ENCODE measurements around the gene ZDHHC23. TPM values are rescaled to one million over a fixed set of nuclear protein-coding genes. Genes with fewer than 3 reads are reported as not detected.

The ZDHHC23 gene
- total RNA-seq, 1 donor from 2014 or later: 0.68 TPM

DNA sequence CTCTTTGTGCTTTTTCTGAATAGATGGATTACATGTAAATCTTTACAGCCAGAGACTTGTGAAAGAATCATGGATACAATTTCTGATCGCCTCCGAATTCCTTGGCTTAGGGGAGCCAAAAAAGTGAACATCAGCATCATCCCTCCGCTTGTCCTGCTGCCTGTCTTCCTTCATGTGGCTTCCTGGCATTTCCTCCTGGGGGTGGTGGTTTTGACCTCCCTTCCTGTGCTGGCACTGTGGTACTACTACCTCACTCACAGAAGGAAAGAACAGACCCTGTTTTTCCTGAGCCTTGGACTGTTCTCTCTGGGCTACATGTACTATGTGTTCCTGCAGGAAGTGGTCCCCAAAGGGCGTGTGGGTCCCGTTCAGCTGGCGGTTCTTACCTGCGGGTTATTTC, 5.9 kb downstream of the ZDHHC23 start:
- peaks cover 6% of the 10 kb centered on the region for H3K4me1 Mint-ChIP-seq (ENCODE audit: low read depth, unreplicated experiment)
- Histone ChIP-seq H3K27me3 (ENCODE audit: insufficient read depth, low read length) (peaks cover 21% of the 10 kb centered on the region), H3K4me1 (ENCODE audit: insufficient read depth, low read length) (peaks cover 5% of the 10 kb centered on the region), H2AFZ (ENCODE audit: low read depth, low read length) (no peak overlapping the region), H3K9ac (ENCODE audit: low read length) (no peak overlapping the region), H4K20me1 (ENCODE audit: insufficient read depth, low read length) (no peaks in the 10 kb centered on the region), H3K79me2 (ENCODE audit: insufficient read depth, low read length) (no peaks in the 10 kb centered on the region), H3K4me3 (ENCODE audit: insufficient read depth, low read depth, low read length) (no peak overlapping the region), H3K4me2 (ENCODE audit: low read length) (no peak overlapping the region), H3K9me3 (ENCODE audit: insufficient read depth, low read depth, low read length) (no peaks in the 10 kb centered on the region), H3K36me3 (ENCODE audit: insufficient read depth, low read length) (no peaks in the 10 kb centered on the region), H3K27ac (ENCODE audit: low read depth, low read length) (no peak overlapping the region)
- FAIRE-seq (peak; percentile 43), DNase-seq (ENCODE audit: low read depth) (peak; percentile 24)
- TF ChIP-seq EZH2 (IDR thresholded peaks at IDR 0.05; ENCODE audit: insufficient read depth, low read length): no peak
- TF ChIP-seq, protein P1, sequence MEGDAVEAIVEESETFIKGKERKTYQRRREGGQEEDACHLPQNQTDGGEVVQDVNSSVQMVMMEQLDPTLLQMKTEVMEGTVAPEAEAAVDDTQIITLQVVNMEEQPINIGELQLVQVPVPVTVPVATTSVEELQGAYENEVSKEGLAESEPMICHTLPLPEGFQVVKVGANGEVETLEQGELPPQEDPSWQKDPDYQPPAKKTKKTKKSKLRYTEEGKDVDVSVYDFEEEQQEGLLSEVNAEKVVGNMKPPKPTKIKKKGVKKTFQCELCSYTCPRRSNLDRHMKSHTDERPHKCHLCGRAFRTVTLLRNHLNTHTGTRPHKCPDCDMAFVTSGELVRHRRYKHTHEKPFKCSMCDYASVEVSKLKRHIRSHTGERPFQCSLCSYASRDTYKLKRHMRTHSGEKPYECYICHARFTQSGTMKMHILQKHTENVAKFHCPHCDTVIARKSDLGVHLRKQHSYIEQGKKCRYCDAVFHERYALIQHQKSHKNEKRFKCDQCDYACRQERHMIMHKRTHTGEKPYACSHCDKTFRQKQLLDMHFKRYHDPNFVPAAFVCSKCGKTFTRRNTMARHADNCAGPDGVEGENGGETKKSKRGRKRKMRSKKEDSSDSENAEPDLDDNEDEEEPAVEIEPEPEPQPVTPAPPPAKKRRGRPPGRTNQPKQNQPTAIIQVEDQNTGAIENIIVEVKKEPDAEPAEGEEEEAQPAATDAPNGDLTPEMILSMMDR (IDR thresholded peaks at IDR 0.05; ENCODE audit: insufficient read depth, low read depth, low read length): no peak
- peaks cover 2% of the 10 kb centered on the region for H3K36me3 Mint-ChIP-seq (ENCODE audit: low read depth, unreplicated experiment)
- no peak overlapping the region for H3K27ac Mint-ChIP-seq (ENCODE audit: unreplicated experiment)
- H3K4me3 Mint-ChIP-seq (ENCODE audit: unreplicated experiment): no peak overlapping the region
- H3K9me3 Mint-ChIP-seq (ENCODE audit: unreplicated experiment): peaks cover 4% of the 10 kb centered on the region
- H3K27me3 Mint-ChIP-seq (ENCODE audit: low read depth, unreplicated experiment): peaks cover 59% of the 10 kb centered on the region

DNA sequence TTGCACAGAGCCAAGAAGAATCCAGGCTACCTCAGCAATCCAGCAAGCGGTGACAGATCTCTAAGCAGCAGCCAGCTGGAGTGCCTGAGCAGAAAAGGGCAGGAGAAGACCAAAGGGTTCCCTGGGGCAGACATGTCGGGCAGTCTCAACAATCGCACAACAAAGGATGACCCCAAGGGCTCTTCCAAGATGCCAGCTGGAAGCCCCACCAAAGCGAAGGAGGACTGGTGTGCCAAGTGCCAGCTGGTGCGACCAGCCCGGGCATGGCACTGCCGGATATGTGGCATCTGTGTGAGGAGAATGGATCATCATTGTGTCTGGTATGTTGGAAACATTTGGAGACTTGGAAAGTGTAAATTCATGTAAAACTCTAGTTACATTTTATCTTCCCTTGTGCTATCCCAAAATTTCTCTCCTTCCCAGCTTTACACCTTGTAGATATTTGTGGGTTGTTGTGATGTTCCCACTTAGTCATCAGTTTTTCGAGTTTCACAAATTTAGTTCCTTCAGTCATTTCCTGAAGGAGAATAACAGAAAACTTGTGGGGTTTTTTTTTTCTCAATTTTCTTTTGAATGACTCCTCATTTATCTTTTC, 6.4 kb downstream of the ZDHHC23 start:
- H3K9ac ChIP-seq (ENCODE audit: low read length): no peak overlapping the region
- Mint-ChIP-seq H3K9me3 (ENCODE audit: unreplicated experiment) (peaks cover 1% of the 10 kb centered on the region), H3K36me3 (ENCODE audit: low read depth, unreplicated experiment) (peaks cover 2% of the 10 kb centered on the region), H3K27ac (ENCODE audit: unreplicated experiment) (no peak overlapping the region), H3K4me3 (ENCODE audit: unreplicated experiment) (no peak overlapping the region), H3K27me3 (ENCODE audit: low read depth, unreplicated experiment) (peaks cover 56% of the 10 kb centered on the region), H3K4me1 (ENCODE audit: low read depth, unreplicated experiment) (peaks cover 6% of the 10 kb centered on the region)
- no peaks in the 10 kb centered on the region for H3K9me3 ChIP-seq (ENCODE audit: insufficient read depth, low read depth, low read length)
- H3K4me2 ChIP-seq (ENCODE audit: low read length): no peak overlapping the region
- H3K4me3 ChIP-seq (ENCODE audit: insufficient read depth, low read depth, low read length): no peak overlapping the region
- H3K27me3 ChIP-seq (ENCODE audit: insufficient read depth, low read length): peaks cover 16% of the 10 kb centered on the region
- H3K36me3 ChIP-seq (ENCODE audit: insufficient read depth, low read length): no peaks in the 10 kb centered on the region
- H3K79me2 ChIP-seq (ENCODE audit: insufficient read depth, low read length): no peaks in the 10 kb centered on the region
- peaks cover 5% of the 10 kb centered on the region for H3K4me1 ChIP-seq (ENCODE audit: insufficient read depth, low read length)
- no peaks in the 10 kb centered on the region for H4K20me1 ChIP-seq (ENCODE audit: insufficient read depth, low read length)
- no peak overlapping the region for H2AFZ ChIP-seq (ENCODE audit: low read depth, low read length)
- FAIRE-seq (no peak), DNase-seq (ENCODE audit: low read depth) (no peak)
- TF ChIP-seq, protein P1 (IDR thresholded peaks at IDR 0.05; ENCODE audit: insufficient read depth, low read depth, low read length): no peak
- no peak for TF ChIP-seq EZH2 (IDR thresholded peaks at IDR 0.05; ENCODE audit: insufficient read depth, low read length)
- H3K27ac ChIP-seq (ENCODE audit: low read depth, low read length): no peak overlapping the region

DNA sequence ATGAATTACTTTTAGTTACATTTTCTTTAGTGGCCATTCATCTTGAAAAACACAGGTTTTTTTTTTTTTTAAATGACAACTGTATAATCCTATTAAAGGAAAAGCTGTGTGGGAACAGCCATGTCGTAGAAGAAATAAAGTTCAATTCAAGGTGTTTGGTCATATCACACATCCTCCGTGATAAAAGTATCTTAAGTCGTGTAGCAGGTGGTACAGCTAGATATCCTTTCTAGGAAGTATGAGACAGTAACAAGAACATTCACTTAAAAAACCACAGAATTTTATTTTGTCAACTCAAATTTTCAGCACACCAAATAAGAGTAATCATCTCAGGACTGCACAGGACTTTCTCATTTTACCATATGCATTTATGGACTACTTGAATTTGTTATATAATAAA, 16.1 kb downstream of the ZDHHC23 start:
- H4K20me1 ChIP-seq (ENCODE audit: insufficient read depth, low read length): no peaks in the 10 kb centered on the region
- no peak overlapping the region for H3K4me2 ChIP-seq (ENCODE audit: low read length)
- no peaks in the 10 kb centered on the region for H3K36me3 ChIP-seq (ENCODE audit: insufficient read depth, low read length)
- H3K4me3 ChIP-seq (ENCODE audit: insufficient read depth, low read depth, low read length): no peak overlapping the region
- DNase-seq (ENCODE audit: low read depth) (no peak), FAIRE-seq (no peak)
- no peaks in the 10 kb centered on the region for H3K9me3 Mint-ChIP-seq (ENCODE audit: unreplicated experiment)
- no peak overlapping the region for H3K4me3 Mint-ChIP-seq (ENCODE audit: unreplicated experiment)
- H3K9ac ChIP-seq (ENCODE audit: low read length): no peak overlapping the region
- no peak overlapping the region for H3K27ac Mint-ChIP-seq (ENCODE audit: unreplicated experiment)
- no peaks in the 10 kb centered on the region for H3K36me3 Mint-ChIP-seq (ENCODE audit: low read depth, unreplicated experiment)
- H3K4me1 ChIP-seq (ENCODE audit: insufficient read depth, low read length): no peaks in the 10 kb centered on the region
- H3K27me3 Mint-ChIP-seq (ENCODE audit: low read depth, unreplicated experiment): peaks cover 4% of the 10 kb centered on the region
- H3K27ac ChIP-seq (ENCODE audit: low read depth, low read length): no peak overlapping the region
- no peaks in the 10 kb centered on the region for H3K27me3 ChIP-seq (ENCODE audit: insufficient read depth, low read length)
- no peaks in the 10 kb centered on the region for H3K79me2 ChIP-seq (ENCODE audit: insufficient read depth, low read length)
- no peaks in the 10 kb centered on the region for H3K9me3 ChIP-seq (ENCODE audit: insufficient read depth, low read depth, low read length)
- no peak overlapping the region for H2AFZ ChIP-seq (ENCODE audit: low read depth, low read length)
- H3K4me1 Mint-ChIP-seq (ENCODE audit: low read depth, unreplicated experiment): no peaks in the 10 kb centered on the region
- TF ChIP-seq EZH2 (IDR thresholded peaks at IDR 0.05; ENCODE audit: insufficient read depth, low read length): no peak
- TF ChIP-seq, protein P1 (IDR thresholded peaks at IDR 0.05; ENCODE audit: insufficient read depth, low read depth, low read length): no peak
